HG02973 (cell line): ENCODE measurements around the gene C1QA.

Experiments used
- ATAC-seq: cut with Tn5 transposase; IDR thresholded peaks from one replicate; pipeline ENCODE4 v1.9.1; 2021; ENCODE audit warnings: moderate library complexity; ENCODE audit not compliant: unreplicated experiment

The C1QA gene, protein sequence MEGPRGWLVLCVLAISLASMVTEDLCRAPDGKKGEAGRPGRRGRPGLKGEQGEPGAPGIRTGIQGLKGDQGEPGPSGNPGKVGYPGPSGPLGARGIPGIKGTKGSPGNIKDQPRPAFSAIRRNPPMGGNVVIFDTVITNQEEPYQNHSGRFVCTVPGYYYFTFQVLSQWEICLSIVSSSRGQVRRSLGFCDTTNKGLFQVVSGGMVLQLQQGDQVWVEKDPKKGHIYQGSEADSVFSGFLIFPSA

DNA sequence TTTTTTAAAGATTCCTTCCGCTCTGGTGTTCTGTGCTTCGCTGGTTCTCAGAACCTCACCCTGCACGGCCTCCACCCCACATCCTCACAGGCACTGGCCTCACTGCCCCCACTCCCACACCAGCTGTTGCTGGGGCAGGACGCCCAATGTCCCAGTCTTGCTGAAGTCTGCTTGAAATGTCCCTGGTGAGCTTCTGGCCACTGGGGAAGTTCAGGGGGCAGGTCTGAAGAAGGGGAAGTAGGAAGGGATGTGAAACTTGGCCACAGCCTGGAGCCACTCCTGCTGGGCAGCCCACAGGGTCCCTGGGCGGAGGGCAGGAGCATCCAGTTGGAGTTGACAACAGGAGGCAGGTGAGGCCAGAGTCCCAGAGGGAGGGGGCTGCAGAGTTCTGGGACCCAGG lies at the start of gene C1QA:
C1QA (plus strand) TSS at position 276 of the 400 bp plus-strand sequence. CDS start 989 bp downstream, outside the sequence.
- ATAC-seq = no peak

DNA sequence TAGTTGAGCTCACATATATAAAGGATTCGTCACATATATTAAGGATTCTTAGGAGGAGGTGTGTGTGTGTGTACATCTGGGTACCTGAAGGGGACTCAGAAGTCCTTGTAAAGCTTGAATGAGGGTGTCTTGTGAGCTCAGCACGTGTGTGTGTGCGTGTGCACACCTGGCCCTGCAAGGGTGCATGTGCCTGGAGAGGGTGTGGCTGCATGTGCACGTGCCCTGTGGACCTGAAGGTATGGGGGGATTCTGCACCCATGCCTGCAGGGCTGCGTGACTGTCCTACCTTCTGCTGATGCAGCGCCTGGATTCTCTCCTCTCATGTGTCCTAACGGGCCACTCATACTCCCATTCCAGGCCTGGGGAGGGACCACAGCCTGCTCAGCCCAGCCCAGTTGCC lies 49.2 kb upstream of the C1QA start:
- no peak for ATAC-seq

DNA sequence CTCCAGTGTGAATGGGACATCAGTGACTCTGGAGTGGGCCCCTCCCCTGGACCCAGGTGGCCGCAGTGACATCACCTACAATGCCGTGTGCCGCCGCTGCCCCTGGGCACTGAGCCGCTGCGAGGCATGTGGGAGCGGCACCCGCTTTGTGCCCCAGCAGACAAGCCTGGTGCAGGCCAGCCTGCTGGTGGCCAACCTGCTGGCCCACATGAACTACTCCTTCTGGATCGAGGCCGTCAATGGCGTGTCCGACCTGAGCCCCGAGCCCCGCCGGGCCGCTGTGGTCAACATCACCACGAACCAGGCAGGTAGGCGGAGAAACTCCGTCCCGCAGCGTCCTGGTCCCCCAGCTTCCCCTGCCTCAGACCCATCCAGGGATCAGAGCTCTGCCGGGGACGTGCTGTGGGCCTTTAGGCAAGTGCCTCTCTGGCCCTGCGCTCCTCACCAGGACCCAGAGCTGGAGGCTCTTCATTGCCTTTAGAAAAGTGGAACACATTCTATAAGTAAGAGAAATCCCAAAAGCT lies 47.5 kb upstream of the C1QA start:
- no peak for ATAC-seq

DNA sequence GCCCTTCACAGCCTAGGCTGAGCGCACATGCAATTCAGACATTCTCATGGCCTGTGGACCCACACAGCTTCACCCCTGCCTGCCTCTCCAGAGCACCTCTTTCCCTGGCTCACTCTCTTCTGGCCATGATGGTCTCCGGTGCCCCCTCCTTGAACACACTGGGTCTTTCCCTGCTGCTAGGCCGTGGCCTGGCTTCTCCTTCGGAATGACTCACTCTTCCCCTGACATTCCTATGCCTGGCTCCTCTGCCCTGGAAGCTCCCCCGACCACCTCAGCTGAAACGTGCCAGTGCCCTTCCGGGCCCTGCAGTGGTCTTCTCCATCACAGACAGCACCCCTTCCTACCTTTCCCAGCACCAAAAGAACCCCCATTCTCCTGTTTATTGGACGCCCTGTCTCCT lies 44.9 kb upstream of the C1QA start:
- ATAC-seq = no peak

DNA sequence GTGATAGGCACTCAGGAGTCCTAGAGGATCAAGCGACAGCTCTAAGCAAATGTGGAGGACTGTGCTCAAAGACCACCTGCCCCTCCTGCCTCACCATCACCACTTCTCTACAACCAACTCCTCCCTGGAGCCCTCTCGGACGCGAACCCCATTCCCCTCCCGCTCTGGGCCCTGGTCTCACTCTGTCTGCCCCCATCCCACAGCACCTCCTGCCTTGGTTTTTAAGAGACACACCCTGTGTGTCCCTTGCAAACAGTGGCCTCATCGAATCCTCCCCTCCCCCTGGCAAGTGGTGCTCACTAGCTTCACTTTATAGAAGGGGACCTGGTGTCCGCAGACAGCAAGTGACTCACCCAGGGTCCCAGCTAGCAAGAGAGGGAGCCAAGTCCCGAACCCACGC lies 44.4 kb upstream of the C1QA start:
- ATAC-seq = no peak

DNA sequence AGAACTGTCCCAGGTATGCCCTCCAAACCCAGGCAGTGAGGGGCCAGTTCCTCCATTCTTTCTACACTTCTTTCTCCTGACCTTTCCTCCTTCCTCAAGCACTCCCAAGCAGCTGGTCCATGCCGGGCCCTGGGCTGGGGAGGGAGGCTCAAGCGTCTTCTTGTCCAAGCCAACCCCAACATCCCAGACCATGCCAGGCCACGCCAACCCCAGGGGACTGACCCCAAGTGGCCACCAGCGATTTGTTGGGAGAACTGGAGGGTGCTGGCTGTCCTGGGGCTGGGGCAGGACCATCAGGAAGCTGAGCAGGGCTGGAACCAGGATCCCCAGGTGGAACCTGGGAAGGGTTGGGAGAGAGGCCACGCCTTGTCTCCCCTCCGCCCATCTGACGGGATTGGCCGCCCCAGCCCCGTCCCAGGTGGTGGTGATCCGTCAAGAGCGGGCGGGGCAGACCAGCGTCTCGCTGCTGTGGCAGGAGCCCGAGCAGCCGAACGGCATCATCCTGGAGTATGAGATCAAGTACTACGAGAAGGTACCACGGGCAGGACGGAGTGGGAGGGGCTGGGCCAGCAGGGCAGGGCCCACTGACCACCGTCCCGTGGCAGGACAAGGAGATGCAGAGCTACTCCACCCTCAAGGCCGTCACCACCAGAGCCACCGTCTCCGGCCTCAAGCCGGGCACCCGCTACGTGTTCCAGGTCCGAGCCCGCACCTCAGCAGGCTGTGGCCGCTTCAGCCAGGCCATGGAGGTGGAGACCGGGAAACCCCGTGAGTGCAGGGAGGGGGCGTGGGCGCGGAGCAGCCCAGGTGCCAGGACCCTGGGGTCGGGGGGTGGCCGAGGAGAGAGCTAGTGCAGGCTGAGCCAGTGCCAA lies 43.3 kb upstream of the C1QA start:
- ATAC-seq = no peak

DNA sequence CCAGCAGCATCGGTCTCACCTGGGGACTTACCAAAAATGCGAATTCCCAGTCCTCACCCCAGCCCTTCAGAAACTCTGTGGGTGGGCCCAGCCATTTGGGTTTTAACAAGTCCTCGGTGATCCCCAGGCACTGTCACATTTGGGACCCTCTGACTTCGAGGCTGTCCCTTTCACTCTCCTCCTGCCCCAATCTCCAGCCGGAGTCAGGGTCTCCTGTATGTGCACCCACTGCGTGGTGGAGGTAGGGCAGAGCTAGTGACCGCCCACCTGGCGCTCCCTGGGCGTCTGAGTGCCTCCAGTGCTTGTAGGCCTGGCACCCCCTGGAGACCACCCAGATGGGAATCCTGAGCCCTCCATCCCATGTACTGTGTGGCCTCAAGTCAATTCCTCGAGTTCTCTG lies 42.0 kb upstream of the C1QA start:
- ATAC-seq = no peak

DNA sequence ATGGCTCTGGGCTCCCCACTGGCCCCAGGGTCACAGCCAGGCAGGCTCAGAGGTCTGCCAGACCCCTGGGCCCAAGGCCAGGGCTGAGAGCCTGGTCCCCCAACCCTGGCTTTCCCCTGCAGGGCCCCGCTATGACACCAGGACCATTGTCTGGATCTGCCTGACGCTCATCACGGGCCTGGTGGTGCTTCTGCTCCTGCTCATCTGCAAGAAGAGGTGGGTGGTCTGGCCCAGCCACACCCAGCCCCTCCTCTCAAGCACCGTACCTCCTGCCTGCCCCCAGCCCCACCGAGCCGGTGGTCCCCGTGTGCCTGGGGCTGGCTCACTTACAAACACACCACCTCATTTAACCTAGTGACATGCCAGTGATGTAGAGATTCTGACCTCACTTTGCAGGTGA lies 41.3 kb upstream of the C1QA start:
- no peak for ATAC-seq

DNA sequence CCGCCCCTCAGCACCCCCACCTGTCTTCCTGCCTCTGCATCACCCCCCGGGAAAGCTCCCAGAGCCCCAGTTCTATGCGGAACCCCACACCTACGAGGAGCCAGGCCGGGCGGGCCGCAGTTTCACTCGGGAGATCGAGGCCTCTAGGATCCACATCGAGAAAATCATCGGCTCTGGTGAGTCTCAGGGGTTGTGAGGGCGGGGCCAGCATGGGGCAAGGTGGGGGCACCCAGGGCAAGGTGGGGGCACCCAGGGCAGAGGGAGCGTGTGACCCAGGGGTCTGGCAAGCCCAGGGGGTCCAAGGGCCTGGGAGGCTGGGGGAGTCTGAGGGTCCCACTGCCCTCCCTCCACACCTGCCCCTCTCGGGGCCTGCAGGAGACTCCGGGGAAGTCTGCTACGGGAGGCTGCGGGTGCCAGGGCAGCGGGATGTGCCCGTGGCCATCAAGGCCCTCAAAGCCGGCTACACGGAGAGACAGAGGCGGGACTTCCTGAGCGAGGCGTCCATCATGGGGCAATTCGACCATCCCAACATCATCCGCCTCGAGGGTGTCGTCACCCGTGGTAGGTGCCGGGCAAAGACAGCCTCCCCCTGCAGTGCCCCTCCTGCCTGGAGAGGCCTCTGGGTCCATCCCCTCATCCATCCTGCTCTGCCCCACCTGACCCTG lies 39.0 kb upstream of the C1QA start:
- no peak for ATAC-seq

DNA sequence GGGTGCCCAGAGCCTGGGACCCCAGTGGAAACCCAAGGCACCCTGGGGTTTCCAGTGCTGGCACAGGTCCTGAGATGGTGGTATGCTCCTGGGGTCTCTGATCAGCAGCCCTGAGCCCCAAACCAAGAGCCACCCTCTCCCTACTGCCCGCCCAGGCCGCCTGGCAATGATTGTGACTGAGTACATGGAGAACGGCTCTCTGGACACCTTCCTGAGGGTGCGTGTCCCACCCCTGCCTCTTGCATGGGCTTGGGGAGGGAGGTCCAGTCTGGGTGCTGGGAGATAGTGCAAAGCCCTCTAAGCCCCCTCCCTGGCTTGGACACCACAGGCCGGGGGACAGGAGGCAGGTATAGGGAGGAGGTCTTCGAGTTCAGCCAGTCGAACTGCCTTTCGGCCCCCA lies 38.4 kb upstream of the C1QA start:
- no peak for ATAC-seq

DNA sequence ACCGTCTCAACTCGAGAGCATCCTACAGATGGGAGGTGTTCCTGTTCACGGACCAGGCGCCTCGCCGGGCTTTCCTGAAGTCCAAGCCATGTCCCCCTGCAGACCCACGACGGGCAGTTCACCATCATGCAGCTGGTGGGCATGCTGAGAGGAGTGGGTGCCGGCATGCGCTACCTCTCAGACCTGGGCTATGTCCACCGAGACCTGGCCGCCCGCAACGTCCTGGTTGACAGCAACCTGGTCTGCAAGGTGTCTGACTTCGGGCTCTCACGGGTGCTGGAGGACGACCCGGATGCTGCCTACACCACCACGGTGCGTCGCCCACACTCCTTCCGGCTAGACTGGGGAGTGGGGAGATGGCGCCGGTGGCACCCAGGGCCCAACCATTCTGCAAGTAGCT lies 37.7 kb upstream of the C1QA start:
- ATAC-seq = no peak

DNA sequence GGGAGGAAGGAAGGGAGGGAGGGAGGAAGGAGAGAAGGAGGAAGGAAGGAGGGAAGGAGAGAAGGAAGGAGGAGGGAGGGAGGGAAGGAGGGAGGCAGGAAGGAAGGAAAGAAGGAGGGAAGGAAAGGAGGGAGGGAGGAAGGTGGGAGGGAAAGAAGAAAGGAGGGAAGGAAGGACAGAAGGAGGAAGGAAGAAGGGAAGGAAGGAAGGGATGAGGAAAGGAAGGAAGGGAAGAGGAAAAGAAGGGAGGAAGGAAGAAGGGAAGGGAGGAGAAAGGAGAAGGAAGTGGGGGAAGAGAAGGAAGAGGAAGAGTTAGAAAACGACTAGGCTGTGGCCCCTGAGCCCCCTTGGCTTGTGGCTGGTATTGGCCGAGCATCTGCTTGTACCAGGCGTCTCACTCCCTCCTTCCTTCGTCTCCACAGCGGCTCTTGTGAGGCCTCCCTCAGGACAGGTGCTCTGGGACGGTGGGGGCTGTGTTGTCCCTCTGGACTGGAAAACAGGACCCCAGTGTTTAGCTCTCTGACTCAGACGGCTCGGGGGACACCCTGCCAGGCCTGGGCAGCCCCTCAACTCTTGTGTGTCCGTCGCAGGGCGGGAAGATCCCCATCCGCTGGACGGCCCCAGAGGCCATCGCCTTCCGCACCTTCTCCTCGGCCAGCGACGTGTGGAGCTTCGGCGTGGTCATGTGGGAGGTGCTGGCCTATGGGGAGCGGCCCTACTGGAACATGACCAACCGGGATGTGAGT lies 36.2 kb upstream of the C1QA start:
- no peak for ATAC-seq

DNA sequence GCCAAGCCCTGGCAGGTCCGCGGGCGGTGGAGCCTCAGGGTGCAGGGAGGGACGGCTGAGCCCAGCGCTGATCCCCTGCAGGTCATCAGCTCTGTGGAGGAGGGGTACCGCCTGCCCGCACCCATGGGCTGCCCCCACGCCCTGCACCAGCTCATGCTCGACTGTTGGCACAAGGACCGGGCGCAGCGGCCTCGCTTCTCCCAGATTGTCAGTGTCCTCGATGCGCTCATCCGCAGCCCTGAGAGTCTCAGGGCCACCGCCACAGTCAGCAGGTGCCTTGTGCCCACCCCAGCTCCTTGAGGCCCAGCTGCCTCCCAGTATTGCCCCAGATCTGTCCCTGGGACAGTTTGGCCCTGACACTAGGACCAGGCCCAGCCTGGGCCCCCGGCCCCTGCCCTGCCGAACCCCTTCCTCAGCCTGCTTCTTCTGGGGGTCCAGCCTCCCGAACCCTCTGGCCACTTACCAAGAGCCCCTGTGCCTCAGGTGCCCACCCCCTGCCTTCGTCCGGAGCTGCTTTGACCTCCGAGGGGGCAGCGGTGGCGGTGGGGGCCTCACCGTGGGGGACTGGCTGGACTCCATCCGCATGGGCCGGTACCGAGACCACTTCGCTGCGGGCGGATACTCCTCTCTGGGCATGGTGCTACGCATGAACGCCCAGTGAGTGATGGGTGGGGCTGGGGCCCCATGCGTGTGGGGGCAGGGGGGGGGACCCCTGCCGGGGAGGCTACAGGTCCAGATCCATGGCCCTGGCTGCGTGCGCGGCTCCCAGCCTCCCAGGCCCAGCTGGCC lies 35.4 kb upstream of the C1QA start:
- no peak for ATAC-seq

DNA sequence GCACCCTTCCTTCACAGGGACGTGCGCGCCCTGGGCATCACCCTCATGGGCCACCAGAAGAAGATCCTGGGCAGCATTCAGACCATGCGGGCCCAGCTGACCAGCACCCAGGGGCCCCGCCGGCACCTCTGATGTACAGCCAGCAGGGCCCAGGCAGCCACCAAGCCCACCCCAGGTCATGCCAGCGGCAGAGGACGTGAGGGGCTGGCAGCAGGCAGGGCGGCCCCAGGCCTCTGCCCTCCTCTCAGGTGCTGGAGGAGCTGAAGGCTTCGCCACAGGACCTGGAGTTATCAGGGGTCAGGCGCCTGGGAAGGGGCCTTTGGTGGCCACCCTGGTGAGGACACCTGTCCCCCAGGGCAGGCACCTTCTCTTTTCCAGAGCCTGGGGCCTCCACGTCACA lies 34.8 kb upstream of the C1QA start:
- ATAC-seq = no peak

DNA sequence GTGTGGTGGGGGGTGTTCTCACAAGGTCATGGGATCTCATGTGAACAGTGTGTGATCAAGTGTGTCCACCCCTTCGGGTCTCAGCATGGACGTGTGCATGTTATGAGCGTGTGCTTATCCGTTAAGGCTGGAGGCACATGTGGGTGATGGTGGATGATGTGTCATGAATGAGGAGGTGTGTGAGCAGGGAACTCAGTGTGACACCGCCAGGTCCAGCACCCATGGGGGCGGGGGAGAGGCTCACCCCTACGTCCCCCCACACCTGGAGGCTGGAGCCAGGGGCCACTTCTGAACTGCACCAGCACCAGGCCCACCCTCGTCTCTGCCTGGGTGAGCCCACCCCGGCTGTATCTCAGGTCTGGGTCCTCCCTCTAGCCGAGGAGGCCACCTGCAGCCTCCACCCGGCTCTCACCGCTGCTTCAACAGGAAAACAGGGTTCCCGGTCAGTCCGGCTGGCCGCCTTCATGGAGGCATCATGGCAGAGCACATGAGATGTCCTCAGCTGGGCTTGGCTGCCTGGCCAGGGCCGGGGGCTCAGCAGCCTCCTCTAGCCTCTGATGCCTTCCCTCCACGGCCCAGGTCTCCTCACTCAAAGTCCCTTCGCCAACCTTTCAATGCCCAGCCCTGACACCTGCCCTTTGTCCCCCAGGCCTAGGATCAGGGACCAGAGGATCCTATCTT lies 34.2 kb upstream of the C1QA start:
- no peak for ATAC-seq

DNA sequence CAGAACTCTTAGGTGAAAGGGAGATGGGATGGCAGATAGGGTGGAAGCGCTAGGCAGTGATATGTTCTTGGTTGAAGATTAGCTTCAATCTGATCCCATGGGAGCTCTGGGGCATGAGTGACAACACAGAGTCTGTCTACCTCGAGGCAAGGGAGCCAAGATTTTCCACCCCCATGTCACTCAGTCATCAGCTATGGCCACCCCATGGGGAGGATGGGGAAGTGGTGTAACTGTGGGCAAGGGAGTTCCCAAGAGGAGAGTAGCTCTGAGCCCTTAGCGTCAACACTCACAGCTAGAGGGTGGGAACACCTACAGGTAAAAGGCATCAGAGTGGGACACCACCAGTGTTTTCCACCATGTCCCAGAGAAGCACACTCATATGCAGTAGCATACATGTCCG lies 30.3 kb upstream of the C1QA start:
- no peak for ATAC-seq

DNA sequence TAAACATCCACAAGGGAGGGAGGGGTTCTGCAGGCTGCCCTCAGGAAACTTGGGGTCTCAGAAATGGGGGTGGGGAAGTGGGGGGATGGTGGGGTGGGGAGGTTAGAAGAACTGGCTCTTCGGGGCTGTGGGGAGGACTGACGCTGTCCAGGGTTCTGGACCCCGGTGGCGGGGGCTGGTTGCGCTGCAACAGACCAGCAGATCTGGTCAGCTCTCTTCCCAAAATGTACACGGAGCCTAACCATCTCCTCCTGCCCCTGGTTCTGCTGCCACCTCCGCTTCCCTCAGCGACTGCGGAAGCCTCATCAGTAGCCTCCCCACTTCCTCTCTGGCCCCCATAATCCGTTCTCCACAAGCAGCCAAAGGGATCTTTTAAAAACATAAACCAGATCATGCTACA lies 29.3 kb upstream of the C1QA start:
- ATAC-seq = no peak

DNA sequence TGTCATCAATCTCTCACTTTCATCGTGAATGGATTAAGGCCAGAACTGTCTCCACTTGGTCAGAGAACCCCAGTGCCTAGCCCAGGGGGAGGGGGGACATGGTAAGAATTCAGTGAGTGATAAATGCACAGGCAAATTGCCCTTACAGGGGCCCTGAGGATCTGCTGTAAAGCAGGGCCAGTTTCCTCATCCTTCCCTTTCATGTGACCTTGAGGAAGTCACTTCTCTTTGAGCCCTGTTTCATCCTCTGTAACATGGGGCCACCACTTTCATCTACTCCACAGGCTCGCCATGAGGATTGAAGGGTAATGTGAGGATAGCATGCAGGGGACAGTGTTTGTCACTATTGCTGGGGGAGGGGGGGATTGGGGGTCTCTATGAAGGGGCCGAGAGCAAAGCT lies 28.1 kb upstream of the C1QA start:
- ATAC-seq = no peak

DNA sequence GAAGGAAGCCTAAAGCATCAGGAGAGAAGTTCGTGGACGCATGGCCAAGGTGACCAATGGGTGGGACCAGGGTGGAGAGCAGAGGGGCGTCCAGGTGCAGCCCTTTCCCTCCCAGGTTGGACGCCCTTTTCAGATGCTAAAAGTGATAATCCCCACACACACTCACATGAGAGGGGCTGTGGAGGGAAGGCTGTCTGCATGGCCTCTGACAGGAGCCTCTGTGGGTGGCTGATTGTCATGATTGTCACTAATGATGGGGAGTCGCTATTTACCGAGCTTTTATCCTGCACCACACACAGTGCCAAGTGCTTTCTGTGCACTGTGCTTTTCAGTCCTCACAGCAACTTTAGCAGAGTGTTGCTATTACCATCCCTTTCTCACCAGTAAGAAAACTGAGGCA lies 27.1 kb upstream of the C1QA start:
- ATAC-seq = no peak

DNA sequence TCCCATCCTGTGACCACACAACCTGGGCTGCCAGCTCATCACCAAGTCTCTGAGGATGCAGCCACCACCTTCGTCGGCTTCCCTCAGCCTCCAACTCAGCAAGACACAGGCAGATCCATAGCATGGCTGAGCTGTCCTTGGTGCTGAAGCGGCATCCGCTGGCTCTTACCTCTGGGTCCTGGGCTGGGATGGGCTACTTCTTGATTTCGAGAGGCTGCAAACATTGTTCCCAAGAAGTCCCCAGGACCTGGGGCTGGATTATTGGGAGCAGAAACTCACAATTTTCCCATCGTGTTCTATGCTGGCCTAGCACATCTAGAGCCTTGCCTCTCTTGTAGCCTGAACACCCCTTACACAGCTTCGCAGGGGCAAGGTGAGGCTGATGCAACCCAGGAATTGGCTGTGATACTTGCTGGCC lies 24.9 kb upstream of the C1QA start:
- ATAC-seq = no peak
